T-helper 9 cell (primary cell): ENCODE data around the gene MYH1.

Experiments
- DNase-seq: peaks from one replicate; pipeline ENCODE4 v3.0.0-alpha.2; 2020

MYH1 gene

GRCh38 chr17:10477701-10478100 lies 40.6 kb downstream of the MYH1 start:
- DNase-seq = no peak

GRCh38 chr17:10474536-10474935 lies 43.8 kb downstream of the MYH1 start:
- no peak for DNase-seq

- DNase-seq = no peak
Observed at GRCh38 chr17:10471858-10472257, 46.5 kb downstream of the MYH1 start.

- no peak for DNase-seq
Observed at GRCh38 chr17:10469459-10469858, 48.9 kb downstream of the MYH1 start, which contains the start of gene MYH4. MYH4 (minus strand) TSS chr17:10469559; CDS start chr17:10466745, 2,814 bp downstream.

GRCh38 chr17:10463402-10463801 lies 54.9 kb downstream of the MYH1 start:
- no peak for DNase-seq

- no peak for DNase-seq
Observed at GRCh38 chr17:10460062-10460461, 58.3 kb downstream of the MYH1 start.

- DNase-seq = no peak
Observed at GRCh38 chr17:10458701-10459100, 59.6 kb downstream of the MYH1 start.

GRCh38 chr17:10457952-10458351 lies 60.4 kb downstream of the MYH1 start:
- DNase-seq = no peak

- DNase-seq = no peak
Observed at GRCh38 chr17:10447026-10447931, 71.1 kb downstream of the MYH1 start.
